AG20443 (cell line): Measurements from ENCODE around the gene IGIP.

ENCODE experiments used
- DNase-seq: peaks from one replicate; pipeline ENCODE4 v3.0.0; 2012; ENCODE audit warnings: low spot score, mixed read lengths

Gene IGIP

DNA sequence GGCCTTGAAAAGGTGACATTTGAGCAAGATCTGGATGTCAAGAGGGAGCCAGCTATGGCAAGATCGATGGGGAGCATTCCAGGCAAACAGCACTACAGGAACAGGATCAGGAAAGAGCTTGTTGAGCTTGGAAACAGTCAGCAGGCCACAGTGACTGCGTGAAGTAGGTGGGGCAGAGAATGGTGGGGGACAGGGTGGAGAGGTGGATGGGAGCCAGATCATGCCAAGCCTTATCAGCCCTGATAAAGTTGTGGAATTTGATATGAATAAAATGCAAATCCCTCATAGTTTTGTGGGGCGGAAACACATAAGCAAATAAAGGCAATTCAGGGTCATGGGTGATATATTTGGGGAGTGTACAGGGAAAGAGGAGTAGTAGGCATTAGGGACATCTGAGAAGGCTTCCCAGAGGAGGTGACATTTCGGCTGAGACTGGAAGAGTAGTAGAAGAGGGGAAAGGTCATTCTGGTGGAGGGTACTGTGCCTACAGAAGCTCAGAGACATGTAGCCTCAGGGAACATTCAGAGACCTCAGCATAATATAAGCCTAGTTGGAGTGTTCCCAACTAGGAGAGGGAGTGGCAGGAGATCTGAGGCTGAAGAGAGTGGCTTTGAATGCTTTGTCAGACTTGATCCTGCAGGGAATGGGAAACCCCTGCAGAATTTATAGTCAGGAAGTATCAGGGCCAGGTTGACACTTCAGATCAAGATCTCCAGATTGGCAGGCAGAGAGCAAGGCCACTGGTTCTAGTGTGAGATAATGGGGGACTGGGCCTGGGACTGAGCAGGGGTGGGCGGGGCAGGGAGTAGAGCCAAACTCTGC lies 39.6 kb downstream of the IGIP start:
- no peak for DNase-seq

DNA sequence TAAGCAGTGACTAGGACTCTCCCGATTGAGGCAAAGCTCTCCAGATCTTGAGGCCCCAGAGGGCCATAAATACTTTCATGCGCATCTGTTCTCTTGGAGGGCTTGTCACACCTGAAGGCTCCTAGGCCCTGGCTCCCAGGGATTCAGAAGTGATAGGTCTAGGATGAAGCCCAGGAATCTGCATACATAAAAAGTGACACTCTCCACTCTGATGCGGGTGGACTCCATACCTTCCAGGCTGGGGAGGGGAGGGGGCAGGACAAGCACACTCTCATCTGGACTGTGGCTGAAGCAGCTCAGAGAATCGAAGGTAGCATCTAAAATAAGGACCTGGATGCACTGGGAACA lies 40.2 kb downstream of the IGIP start:
- no peak for DNase-seq

DNA sequence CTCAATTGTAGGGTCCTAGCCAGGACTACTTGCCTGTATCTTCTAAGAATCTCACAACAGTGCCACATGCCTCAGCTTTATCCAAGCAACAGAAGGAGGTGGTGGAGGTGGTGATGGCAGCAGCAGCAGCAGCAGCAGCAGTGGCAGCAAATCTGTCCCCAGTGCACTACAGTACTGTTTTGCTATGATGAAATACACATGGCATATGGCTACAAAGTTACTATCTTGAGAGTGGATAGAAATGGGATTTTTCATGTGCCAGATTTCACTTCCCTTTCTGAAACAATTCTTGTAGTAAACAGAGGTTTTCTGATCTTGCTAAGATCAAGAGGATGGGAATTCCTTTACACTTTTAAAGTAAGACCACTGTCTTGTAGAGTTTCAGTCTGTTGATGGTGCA lies 41.2 kb downstream of the IGIP start:
- no peak for DNase-seq

DNA sequence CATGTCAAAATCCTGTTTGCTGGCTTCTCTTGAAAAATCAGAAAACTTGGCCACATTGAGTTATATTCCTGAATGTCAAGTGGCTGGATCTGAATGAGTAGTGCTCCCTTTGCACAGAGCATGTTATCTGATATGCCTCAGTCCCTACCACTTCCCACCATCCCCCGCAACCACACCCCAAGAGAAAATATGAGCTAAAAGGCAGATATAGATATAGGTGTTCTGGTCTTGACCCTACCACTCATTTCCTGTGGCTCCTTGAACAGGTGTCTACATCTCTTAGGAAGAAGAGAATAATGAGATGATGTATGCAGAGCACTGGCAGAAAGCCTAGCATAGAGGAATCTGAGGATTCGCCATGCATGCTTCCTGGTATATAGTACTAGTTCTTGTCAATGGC lies 42.6 kb downstream of the IGIP start:
- no peak for DNase-seq

DNA sequence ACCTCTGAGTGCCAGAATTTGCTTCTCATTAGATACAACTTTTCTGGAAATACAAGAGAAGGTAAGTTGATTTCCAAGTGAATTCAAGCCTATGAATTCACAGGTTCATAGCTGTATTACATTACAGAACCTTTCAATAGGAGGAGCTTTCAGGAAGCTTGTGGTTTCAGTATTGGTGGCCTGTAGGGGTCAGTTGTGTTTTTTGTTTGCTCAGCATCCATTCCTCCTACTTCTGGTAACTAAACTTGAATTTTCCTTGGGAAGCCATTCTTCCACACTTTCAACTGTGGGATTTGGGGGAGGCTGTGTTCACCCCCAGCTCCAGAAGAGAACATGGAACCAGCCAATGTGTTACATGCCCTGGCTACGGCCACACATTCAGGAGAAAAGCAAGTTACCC lies 43.7 kb downstream of the IGIP start:
- no peak for DNase-seq

DNA sequence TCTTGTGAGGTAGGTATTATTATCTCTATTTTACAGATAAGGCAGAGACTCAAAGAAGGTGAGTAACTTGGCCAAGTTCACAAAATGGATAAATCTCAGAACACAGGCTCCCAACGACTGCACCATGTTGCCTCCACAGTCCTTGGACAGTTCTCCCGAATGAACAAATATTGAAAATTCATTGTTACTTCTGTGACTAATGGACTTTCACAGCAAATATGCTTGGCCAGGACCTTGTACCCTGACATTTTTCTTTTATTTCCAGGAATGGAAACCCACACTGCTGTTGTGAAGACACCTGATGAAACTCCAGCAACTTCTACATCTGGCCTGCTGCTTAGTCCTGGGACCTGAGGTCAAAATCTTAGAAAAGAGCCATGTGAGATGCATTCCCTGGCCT lies 46.7 kb downstream of the IGIP start:
- no peak for DNase-seq

DNA sequence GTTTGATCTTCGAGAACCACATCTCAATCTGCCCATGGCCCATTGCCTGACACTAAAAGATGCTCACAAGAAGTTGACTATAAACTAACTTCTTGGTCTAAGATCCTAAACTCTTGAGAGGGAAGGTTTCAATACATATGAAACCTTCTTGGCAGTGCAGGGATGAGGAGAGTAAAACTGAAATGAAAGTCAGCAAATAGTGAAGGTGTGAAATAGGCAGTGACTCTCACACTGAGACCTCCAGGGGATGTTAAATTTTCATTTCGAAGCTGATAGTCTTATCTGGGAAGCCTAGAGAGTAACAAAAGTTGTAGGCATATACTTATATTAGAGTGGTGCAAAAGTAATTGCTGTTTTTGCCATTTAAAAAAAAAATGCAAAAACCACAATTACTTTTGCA lies 48.3 kb downstream of the IGIP start:
- no peak for DNase-seq

DNA sequence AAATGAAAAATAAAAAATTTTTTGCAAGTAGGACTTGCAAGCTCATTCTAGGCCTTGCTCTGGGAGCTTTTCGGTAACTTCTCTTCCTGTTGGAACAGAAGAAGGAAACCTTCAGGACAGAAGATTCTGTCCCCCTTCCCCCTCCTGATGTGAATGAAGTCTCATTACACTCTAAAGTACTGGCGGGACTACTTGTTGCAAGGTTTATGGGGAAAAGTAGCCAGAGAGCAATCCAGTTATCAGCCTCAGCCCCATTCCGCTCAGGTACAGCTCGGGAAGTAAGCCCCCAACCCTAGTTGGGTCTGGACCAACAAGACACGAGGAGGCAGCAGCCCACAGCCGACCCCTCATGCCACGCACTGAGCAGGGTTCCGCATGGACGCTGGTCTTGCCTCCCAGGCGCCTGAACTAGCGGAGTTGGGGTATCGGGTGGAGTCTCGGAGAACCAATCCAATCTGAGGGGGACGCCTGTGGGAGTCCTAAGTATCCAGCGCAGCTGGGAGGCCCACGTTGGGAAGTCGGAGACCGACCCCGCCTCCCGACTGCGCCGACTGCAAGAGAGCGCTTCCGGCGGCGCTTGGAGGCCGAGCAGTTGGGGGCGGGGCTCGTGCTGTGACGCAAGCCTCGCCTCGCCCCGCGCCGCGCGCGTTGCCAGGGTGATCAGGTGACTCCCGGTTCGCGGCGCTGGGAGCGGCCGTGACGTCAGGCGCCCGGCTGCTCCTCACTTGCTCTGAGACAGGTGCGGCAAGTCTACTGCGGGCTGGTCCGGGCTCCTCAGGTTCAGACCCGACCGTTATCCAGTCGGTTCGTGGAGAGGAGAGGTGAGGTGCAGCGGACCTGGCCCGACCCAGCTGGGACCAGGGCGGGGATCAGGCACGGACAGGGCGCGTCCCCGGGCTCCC lies 49.0 kb downstream of the IGIP start, which contains the start of gene CYSTM1:
TSS of gene CYSTM1 (plus strand) at position 724 of the 902 bp plus-strand sequence. CDS start 19,278 bp downstream, outside the sequence.
- peak; percentile 96 for DNase-seq

DNA sequence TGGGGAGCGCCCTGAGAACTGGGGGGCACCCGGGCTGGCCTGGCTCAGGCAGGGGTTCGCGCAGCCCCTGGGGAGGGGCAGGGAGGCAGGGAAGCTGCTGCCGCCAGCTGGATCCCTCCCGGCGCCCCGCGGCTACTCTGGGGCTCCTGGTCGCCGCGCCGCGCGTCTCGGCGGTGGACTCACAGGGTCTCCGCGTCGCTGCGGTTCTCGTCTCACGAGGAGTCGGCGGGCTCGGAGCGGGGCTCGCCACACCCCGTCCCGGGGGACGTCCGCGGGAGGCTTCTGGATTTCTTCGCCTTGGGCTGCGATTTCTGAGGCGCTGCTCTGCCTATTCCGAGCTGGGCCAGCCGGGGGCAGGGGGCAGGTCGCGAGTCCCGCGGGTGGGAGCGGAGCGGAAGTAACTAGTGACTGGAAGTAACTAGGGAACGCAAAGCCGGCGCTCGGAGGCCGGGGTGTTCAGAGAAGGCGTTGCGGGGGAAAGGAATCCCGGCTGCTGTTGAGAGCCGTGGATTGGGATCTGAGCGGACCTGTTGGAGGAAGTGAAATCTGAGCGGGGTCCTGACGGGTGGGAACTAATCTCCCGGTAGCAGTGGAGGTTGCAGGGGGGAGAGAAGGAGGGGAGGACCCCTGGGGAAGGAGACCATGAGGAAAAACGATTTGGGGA lies 49.8 kb downstream of the IGIP start:
- DNase-seq: peak; percentile 85

DNA sequence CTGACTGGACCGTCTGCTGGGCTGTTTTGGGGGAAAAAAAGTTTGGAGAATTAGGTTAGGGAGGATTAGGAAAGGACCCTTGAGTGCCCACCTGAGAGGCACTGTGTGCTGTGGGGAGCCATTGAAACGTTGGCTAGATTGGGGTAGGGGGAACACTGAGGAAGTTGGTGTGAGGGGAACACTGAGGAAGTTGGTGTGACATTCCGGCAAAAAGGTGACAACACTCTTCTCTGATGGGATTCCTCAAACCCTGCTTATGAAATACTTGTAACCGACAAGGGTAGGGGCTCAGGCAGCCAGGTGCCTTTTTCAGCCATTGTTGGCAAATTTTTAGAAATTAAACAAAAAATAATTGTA lies 50.3 kb downstream of the IGIP start:
- no peak for DNase-seq

DNA sequence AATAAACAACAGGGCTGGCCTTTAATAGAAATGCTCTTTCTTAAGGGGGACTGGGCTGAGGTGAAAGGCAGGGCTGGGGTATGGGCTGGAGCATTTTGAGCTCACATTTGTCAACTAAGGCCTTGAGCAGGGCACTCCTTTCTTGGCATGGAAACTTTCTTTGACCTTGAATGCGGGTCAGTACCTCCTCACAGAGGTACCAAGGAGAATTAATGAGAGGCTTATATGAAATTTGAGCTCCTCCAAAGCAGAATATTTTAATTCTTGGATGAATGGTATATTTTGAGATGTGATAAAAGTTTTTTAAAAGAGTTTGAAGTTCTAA lies 52.3 kb downstream of the IGIP start:
- DNase-seq: no peak

DNA sequence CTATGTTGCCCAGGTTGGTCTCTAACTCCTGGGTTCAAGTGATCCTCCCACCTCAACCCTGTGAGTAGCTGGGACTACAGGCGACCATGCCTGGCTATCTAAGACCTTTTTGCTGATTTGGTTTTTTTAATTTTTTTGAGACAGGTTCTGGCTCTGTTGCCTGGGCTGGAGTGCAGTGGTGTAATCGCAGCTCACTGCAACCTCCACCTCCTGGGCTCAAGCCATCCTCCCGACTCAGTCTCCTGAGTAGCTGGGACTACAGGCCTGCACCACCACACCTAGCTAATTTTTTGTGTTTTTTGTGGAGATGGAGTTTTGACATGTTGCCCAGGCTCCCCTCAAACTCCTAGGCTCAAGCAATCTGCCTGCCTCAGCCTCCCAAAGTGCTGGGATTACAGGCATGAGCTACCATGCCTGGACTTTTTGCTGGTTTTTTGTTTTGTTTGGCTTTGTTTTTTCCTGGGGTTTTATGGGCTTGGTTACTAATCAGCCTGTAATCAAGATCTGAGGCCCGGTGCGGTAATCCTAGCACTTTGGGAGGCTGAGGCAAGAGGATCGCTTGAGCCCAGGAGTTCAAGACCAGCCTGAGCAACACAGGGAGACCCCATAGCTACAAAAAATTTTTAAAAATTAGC lies 52.9 kb downstream of the IGIP start:
- no peak for DNase-seq
